HCT116 (cell line): ENCODE data around the gene ARMC10. TPM values are rescaled to one million over a fixed set of nuclear protein-coding genes. Genes with fewer than 3 reads are reported as not detected.
"Not testable (repeated sequence)": the region's sequence is repeated elsewhere in the genome, so short reads cannot be mapped to it uniquely, and the experiment has no call there.

Source experiments
- ATAC-seq: fragments of 200-7000 bp; cut with Tn5 transposase; 2 replicates; pipeline ENCODE4 v1.9.1; 2020; ENCODE audit warnings: mild to moderate bottlenecking, moderate library complexity
- BruUV-seq: library from RNA; stranded (reverse); fragments of 400-500 nt; replicated peaks from 2 replicates; lab custom pipeline; 2021; lab: Mats Ljungman, UMichigan
- CTCF ChIA-PET: fragments of 300-600 bp; sonication (Branson Sonifier 250); formaldehyde crosslinking; loops from one replicate; lab custom pipeline; 2021; ENCODE audit warnings: antibody characterized with exemption; lab: Charles Lee
- POLR2A ChIA-PET: fragments of 300-600, 350-600 bp; sonication (Branson Sonifier 250); formaldehyde crosslinking; loops from one replicate; lab custom pipeline; 2021; ENCODE audit warnings: antibody characterized with exemption; lab: Charles Lee
- RAD21 ChIA-PET, 2 experiments: fragments of 300-600 bp; sonication (Branson Sonifier 250); formaldehyde crosslinking; loops; one replicate each; lab custom pipeline; 2023; ENCODE audit warnings: low total read pairs in 2 of 2; ENCODE audit not compliant: uncharacterized antibody in 2 of 2, unreplicated experiment in 2 of 2, low non-redundant PET in 1 of 2; lab: Charles Lee
- DNase-seq: peaks from one replicate; pipeline ENCODE4 v3.0.0-alpha.2; 2010; ENCODE audit warnings: low read depth, low spot score
- H2AFZ ChIP-seq: fragments of 200-600 bp; shearing (Covaris generic), sonication (generic); 2 replicates; pipeline ENCODE4 v1.6.1; 2017; ENCODE audit warnings: low read depth, mixed run types, mixed read lengths, antibody characterized with exemption, low read length; ENCODE audit not compliant: poor library complexity, severe bottlenecking
- H3K27ac ChIP-seq: 2 replicates; pipeline ENCODE4 v1.5.1; 2012; ENCODE audit warnings: low read depth, low read length
- H3K27me3 ChIP-seq: fragments of 200-600 bp; sonication (generic); 2 replicates; pipeline ENCODE4 v1.6.1; 2016; ENCODE audit warnings: mixed run types, low read length, mixed read lengths; ENCODE audit not compliant: insufficient read depth
- H3K36me3 ChIP-seq, 2 experiments: fragments of 200-500 bp in 1 of 2; fragments of 200-600 bp in 1 of 2; sonication (Bioruptor generic) in 1 of 2; sonication (generic) in 1 of 2; 2 replicates each; pipeline versions ENCODE4 v1.5.1 to v1.6.1; 2014 to 2016; ENCODE audit warnings: low read length in 2 of 2, inconsistent platforms in 1 of 2, mixed read lengths in 1 of 2, mixed run types in 1 of 2; ENCODE audit not compliant: insufficient read depth in 2 of 2, control insufficient read depth in 1 of 2
- H3K4me1 ChIP-seq, 2 experiments: fragments of 200-600 bp in 1 of 2; sonication (generic) in 1 of 2; 2 replicates each; pipeline versions ENCODE4 v1.5.1 to v1.6.1; 2012 to 2017; ENCODE audit warnings: low read length in 2 of 2, inconsistent platforms in 1 of 2, mild to moderate bottlenecking in 1 of 2, mixed read lengths in 1 of 2, mixed run types in 1 of 2, moderate library complexity in 1 of 2; ENCODE audit not compliant: insufficient read depth in 2 of 2, control insufficient read depth in 1 of 2
- H3K4me2 ChIP-seq: fragments of 200-600 bp; sonication (generic); 2 replicates; pipeline ENCODE4 v1.6.1; 2017; ENCODE audit warnings: mixed run types, low read length, mixed read lengths
- H3K4me3 ChIP-seq, 2 experiments: fragments of 200-600 bp in 1 of 2; sonication (generic) in 1 of 2; replicated peaks in 1 of 2; 2 replicates each; pipeline ENCODE4 v1.5.1; 2011 to 2016; ENCODE audit warnings: low read length in 2 of 2, control low read depth in 1 of 2, low read depth in 1 of 2, mild to moderate bottlenecking in 1 of 2, mixed read lengths in 1 of 2, mixed run types in 1 of 2
- H3K79me2 ChIP-seq: fragments of 200-600 bp; sonication (generic); 2 replicates; pipeline ENCODE4 v1.6.1; 2017; ENCODE audit warnings: mild to moderate bottlenecking, mixed run types, low read length, moderate library complexity, mixed read lengths; ENCODE audit not compliant: insufficient read depth
- H3K9ac ChIP-seq: fragments of 200-600 bp; sonication (generic); 2 replicates; pipeline ENCODE4 v1.6.1; 2016; ENCODE audit warnings: low read length, mixed read lengths
- H3K9me2 ChIP-seq: fragments of 200-600 bp; sonication (generic), shearing (Covaris generic); 2 replicates; pipeline ENCODE4 v1.6.1; 2017; ENCODE audit warnings: mixed run types, mild to moderate bottlenecking, moderate library complexity; ENCODE audit not compliant: insufficient read depth
- H3K9me3 ChIP-seq, 2 experiments: fragments of 200-500 bp in 1 of 2; fragments of 200-600 bp in 1 of 2; sonication (Bioruptor generic) in 1 of 2; sonication (generic) in 1 of 2; 2 replicates each; pipeline ENCODE4 v1.6.1; 2014 to 2017; ENCODE audit warnings: low read length in 2 of 2, mixed read lengths in 2 of 2, inconsistent platforms in 1 of 2, low read depth in 1 of 2, mild to moderate bottlenecking in 1 of 2, mixed run types in 1 of 2, moderate library complexity in 1 of 2; ENCODE audit not compliant: control insufficient read depth in 1 of 2, insufficient read depth in 1 of 2
- H4K20me1 ChIP-seq: fragments of 200-600 bp; sonication (generic), shearing (Covaris generic); 2 replicates; pipeline ENCODE4 v1.6.1; 2017; ENCODE audit warnings: mixed run types, mild to moderate bottlenecking, moderate library complexity; ENCODE audit not compliant: insufficient read depth
- CBX3 ChIP-seq: IDR thresholded peaks from 2 replicates; pipeline ENCODE4 v1.6.1; 2012; ENCODE audit warnings: low read depth
- ELF1 ChIP-seq: IDR thresholded peaks from 2 replicates; pipeline ENCODE4 v1.6.1; 2012; ENCODE audit warnings: low read depth, borderline replicate concordance
- RAD21 ChIP-seq: IDR thresholded peaks from 2 replicates; pipeline ENCODE4 v1.6.1; 2012; ENCODE audit warnings: low read depth, mild to moderate bottlenecking
- TCF7L2 ChIP-seq: IDR thresholded peaks from 2 replicates; pipeline ENCODE4 v1.7.0; 2011; ENCODE audit warnings: borderline replicate concordance, inconsistent platforms; ENCODE audit not compliant: insufficient read depth, insufficient read length; ENCODE audit errors: extremely low read depth
- intact Hi-C: fragments of 100-400 bp; cut with micrococcal nuclease; formaldehyde crosslinking; loops from 2 replicates; pipeline ENCODE4 v1.10.0; 2022
- total RNA-seq: library from RNA; stranded (reverse); gene quantifications from one replicate; pipeline ENCODE4 v1.2.1, GENCODE V29; 2021; ENCODE audit not compliant: unreplicated experiment

The ARMC10 gene
- total RNA-seq, 1 experiment from 2014 or later: 53.3 TPM

DNA sequence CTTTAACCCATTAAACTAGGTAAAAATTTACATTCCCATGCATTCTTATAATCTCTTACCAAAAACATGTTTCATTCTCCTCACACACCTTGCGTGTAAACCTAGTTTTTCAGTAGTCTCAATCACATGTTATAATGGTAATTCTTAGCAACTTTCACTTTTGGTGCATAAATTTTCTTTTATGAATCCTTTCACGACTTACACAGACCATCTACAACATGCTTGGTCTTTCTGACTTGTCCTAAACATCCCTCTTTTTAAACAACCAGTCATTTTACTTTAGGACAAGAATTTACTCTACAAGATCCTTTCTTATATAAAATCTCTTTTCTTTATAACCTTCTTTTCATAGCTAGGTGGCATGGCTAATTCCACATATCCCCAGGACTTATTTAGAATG is 26.1 kb upstream of the ARMC10 start:
- H3K9me3 ChIP-seq: peaks cover 0 to 5% of the 10 kb centered on the region in 2 experiments; a peak in 1 of 4 replicates
- no peak overlapping the region for H3K9ac ChIP-seq
- H3K9me2 ChIP-seq: no peaks in the 10 kb centered on the region
- no TSS peak for BruUV-seq
- no peaks in the 10 kb centered on the region for H3K4me1 ChIP-seq
- H3K79me2 ChIP-seq: no peaks in the 10 kb centered on the region
- no peak overlapping the region for H2AFZ ChIP-seq
- no peak overlapping the region for H3K4me2 ChIP-seq
- no peak overlapping the region for H3K27ac ChIP-seq
- no peaks in the 10 kb centered on the region for H4K20me1 ChIP-seq
- RAD21 ChIA-PET: no interaction called here
- intact Hi-C loops: no loop called here
- ATAC-seq: no peak
- TF ChIP-seq TCF7L2 (no peak), CBX3 (peak; percentile 86)
- H3K36me3 ChIP-seq: no peaks in the 10 kb centered on the region
- CTCF ChIA-PET: interaction anchor here (1.3 kb wide), 1 partner anchor 13 kb away, joined by 7 read pairs; no protein-coding TSS in a partner anchor
- POLR2A ChIA-PET: no interaction called here
- peak; percentile 33 for DNase-seq
- no peaks in the 10 kb centered on the region for H3K27me3 ChIP-seq
- no peak overlapping the region for H3K4me3 ChIP-seq

DNA sequence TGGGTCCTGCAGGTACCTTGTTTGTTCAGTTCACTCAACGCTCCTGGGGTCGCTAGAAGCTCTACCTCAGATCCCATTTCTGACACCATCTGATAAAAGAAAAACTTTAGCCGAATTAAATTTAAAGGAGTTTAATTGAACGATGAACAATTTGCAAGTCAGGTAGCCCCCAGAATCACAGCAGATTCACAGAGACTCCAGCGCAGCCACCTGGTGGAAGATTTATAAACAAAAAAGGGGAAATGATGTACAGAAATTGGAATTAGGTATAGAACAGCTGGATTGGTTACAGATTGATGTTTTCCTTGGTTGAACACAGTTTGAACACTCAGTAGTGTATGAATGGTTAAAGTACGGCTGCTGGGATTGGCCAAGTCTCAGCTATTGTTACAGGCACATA is 23.4 kb upstream of the ARMC10 start:
- Histone ChIP-seq H4K20me1 (no peaks in the 10 kb centered on the region), H3K79me2 (no peaks in the 10 kb centered on the region), H3K4me2 (no peak overlapping the region), H3K4me1 (no peaks in the 10 kb centered on the region), H3K9me2 (no peaks in the 10 kb centered on the region), H3K9me3 (peaks cover 0 to 5% of the 10 kb centered on the region in 2 experiments; a peak in 1 of 4 replicates), H3K4me3 (no peak overlapping the region), H2AFZ (no peak overlapping the region), H3K36me3 (no peaks in the 10 kb centered on the region), H3K27ac (no peak overlapping the region), H3K9ac (no peak overlapping the region), H3K27me3 (no peaks in the 10 kb centered on the region)
- ChIA-PET POLR2A (no interaction called here), CTCF (interaction anchor here (0.7 kb wide), 1 partner anchor 10 kb away, joined by 6 read pairs; no protein-coding TSS in a partner anchor), RAD21 (no interaction called here)
- intact Hi-C loops: loop anchor here (10.0 kb wide), 1 partner anchor 97 kb away; no protein-coding TSS in a partner anchor
- no TSS peak for BruUV-seq
- ATAC-seq (no peak), DNase-seq (no peak)
- TF ChIP-seq ELF1 (no peak), RAD21 (peak; percentile 21; the same call in 1 of the 2 replicates)

GRCh38 chr7:103056006-103056405 is 18.9 kb upstream of the ARMC10 start:
- BruUV-seq, H3K27me3 ChIP-seq, DNase-seq, CTCF ChIA-PET, ATAC-seq, H3K9me2 ChIP-seq, H4K20me1 ChIP-seq, H3K4me3 ChIP-seq, H3K9ac ChIP-seq, H3K36me3 ChIP-seq, H3K4me2 ChIP-seq, H3K4me1 ChIP-seq, POLR2A ChIA-PET, H3K27ac ChIP-seq, H3K79me2 ChIP-seq, H2AFZ ChIP-seq, RAD21 ChIA-PET, H3K9me3 ChIP-seq: not testable (repeated sequence)
- intact Hi-C loops: loop anchor here (10.0 kb wide), 1 partner anchor 101 kb away; no protein-coding TSS in a partner anchor
